Skeletal muscle cell (primary cell): ENCODE measurements around the gene HOXD11.

Source experiments
- DNase-seq: peaks from one replicate; pipeline ENCODE4 v3.0.0-alpha.2; 2010; ENCODE audit warnings: low read depth
- H3K4me3 ChIP-seq: 2 replicates; pipeline ENCODE4 v1.5.1; 2011; ENCODE audit warnings: low read depth, mild to moderate bottlenecking, control low read depth, low read length, moderate library complexity

HOXD11 gene

GRCh38 chr2:176091329-176092258, 15.5 kb upstream of the HOXD11 start:
- H3K4me3 ChIP-seq, result no peak overlapping the region
- no peak for DNase-seq

GRCh38 chr2:176092270-176093144, 14.6 kb upstream of the HOXD11 start, which contains the start of gene HOXD13:
Gene HOXD13, plus strand, starts transcription at chr2:176092721. Its CDS starts 170 bp downstream, at chr2:176092891.
- H3K4me3 ChIP-seq, result peak within 1 kb of the TSS; percentile 8
- DNase-seq, result no peak

GRCh38 chr2:176093145-176093897, 13.8 kb upstream of the HOXD11 start:
- peak overlapping the region; percentile 8 for H3K4me3 ChIP-seq

GRCh38 chr2:176093898-176094249, 13.2 kb upstream of the HOXD11 start:
- no peak for DNase-seq
- H3K4me3 ChIP-seq, result no peak overlapping the region

More at GRCh38 chr2:176093145-176093897, 13.8 kb upstream of the HOXD11 start:
- no peak for DNase-seq

GRCh38 chr2:176094349-176094748, 12.7 kb upstream of the HOXD11 start:
- no peak for DNase-seq
- no peak overlapping the region for H3K4me3 ChIP-seq

- no peak overlapping the region for H3K4me3 ChIP-seq
- no peak for DNase-seq
These were observed 11.7 kb upstream of the HOXD11 start for GRCh38 chr2:176095421-176095820.

- H3K4me3 ChIP-seq, result peak overlapping the region; percentile 22
- no peak for DNase-seq
These were observed 10.7 kb upstream of the HOXD11 start for GRCh38 chr2:176096243-176096985.

GRCh38 chr2:176096986-176097819, 9.9 kb upstream of the HOXD11 start:
- H3K4me3 ChIP-seq, result peak overlapping the region; percentile 33
- DNase-seq, result no peak

- no peak for DNase-seq
- no peak overlapping the region for H3K4me3 ChIP-seq
These were observed 9.2 kb upstream of the HOXD11 start for GRCh38 chr2:176097820-176098365.

GRCh38 chr2:176098366-176099158, 8.5 kb upstream of the HOXD11 start:
- DNase-seq, result no peak
- H3K4me3 ChIP-seq, result no peak overlapping the region

- DNase-seq, result no peak
- no peak overlapping the region for H3K4me3 ChIP-seq
These were observed 7.8 kb upstream of the HOXD11 start for GRCh38 chr2:176099159-176099727.

- no peak within 1 kb of the TSS for H3K4me3 ChIP-seq
- DNase-seq, result no peak
These were observed 7.1 kb upstream of the HOXD11 start, which contains the start of gene HOXD12 for GRCh38 chr2:176099728-176100546. Gene HOXD12, plus strand, starts transcription at chr2:176099795. Its CDS starts 7 bp downstream, at chr2:176099802.

- DNase-seq, result no peak
- H3K4me3 ChIP-seq, result no peak overlapping the region
These were observed 6.4 kb upstream of the HOXD11 start for GRCh38 chr2:176100547-176101140.

- DNase-seq, result no peak
- H3K4me3 ChIP-seq, result no peak overlapping the region
These were observed 5.8 kb upstream of the HOXD11 start for GRCh38 chr2:176101216-176101830.

GRCh38 chr2:176101842-176102241, 5.2 kb upstream of the HOXD11 start:
- H3K4me3 ChIP-seq, result no peak overlapping the region
- no peak for DNase-seq
